ENCODE measurements around the gene ZNF521.

ZNF521 gene

DNA sequence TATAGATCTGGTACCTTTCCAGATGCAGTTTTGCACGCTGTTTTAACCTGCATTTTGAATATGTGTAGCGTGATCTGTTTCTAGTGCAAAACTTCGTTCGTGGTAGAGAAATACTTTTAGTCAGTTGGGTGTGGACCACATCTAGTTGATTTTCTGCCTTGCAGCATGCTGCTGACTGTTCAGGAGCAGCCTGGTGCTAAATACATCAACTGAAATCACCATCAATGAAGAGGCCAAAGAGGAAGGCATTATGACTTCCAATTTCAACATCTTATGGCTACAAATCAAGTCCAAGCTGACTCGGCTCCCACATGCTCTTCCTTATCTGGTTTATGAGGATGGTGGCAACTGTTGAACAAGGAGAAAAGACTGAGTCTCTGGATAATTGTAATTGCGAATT lies 298.5 kb downstream of the ZNF521 start:
- DNase-seq (ENCODE audit: low read depth), result peak; percentile 46
- no peak for TF ChIP-seq CTCF (conservative IDR thresholded peaks at IDR 0.05; ENCODE audit: control insufficient read depth, insufficient read depth, low read depth, low read length)
- no peak overlapping the region for H3K4me3 ChIP-seq (ENCODE audit: control insufficient read depth, low read depth, low read length)

GRCh38 chr18:25052511-25052921 lies 299.4 kb downstream of the ZNF521 start:
- no peak for DNase-seq (ENCODE audit: low read depth)
- no peak overlapping the region for H3K4me3 ChIP-seq (ENCODE audit: control insufficient read depth, low read depth, low read length)
- no peak for TF ChIP-seq CTCF (conservative IDR thresholded peaks at IDR 0.05; ENCODE audit: control insufficient read depth, insufficient read depth, low read depth, low read length)

- no peak for TF ChIP-seq CTCF (conservative IDR thresholded peaks at IDR 0.05; ENCODE audit: control insufficient read depth, insufficient read depth, low read depth, low read length)
- no peak overlapping the region for H3K4me3 ChIP-seq (ENCODE audit: control insufficient read depth, low read depth, low read length)
- no peak for DNase-seq (ENCODE audit: low read depth)
Observed at GRCh38 chr18:25050605-25051004, 301.4 kb downstream of the ZNF521 start.

DNA sequence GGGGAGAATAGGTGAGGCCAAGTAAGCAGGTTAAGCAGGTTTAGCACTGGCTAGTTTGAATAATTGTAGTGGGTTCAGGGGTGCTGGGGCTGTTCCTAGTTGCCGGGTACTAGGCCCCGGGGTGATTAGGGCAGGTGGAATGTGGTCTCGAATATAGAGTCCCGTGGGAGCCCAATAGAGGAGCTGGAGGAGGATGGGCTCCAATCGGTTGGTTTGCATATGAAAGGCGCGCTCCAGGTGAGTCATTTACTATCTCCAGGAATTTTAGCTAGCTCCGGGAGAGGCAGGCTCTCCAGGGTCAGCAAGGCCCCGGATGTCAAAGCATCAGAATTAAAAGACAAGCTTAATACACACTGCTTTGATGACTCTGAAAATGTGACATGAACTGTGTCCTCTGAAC lies 304.0 kb downstream of the ZNF521 start:
- H3K4me3 ChIP-seq (ENCODE audit: control insufficient read depth, low read depth, low read length), result no peak overlapping the region
- no peak for TF ChIP-seq CTCF (conservative IDR thresholded peaks at IDR 0.05; ENCODE audit: control insufficient read depth, insufficient read depth, low read depth, low read length)
- no peak for DNase-seq (ENCODE audit: low read depth)

DNA sequence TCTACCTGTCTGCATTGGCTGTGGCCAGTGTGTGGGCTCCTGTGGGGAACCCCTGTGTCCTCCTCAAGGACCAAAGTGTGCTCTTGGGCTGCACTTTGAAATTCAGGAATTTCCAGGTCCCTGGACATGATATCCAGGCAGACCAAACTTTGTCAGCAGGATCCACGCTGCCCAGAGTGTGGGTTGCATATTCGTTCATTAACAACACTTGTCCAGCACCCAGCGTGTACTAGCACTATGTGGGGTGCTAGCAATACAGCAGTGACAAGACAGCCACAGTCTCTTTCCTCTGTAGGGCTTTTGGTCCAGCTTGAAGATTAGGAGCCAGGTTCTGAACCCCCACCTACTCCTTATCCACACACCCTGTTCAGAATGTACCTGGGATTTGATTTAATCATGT lies 304.5 kb downstream of the ZNF521 start:
- no peak for TF ChIP-seq CTCF (conservative IDR thresholded peaks at IDR 0.05; ENCODE audit: control insufficient read depth, insufficient read depth, low read depth, low read length)
- no peak for DNase-seq (ENCODE audit: low read depth)
- no peak overlapping the region for H3K4me3 ChIP-seq (ENCODE audit: control insufficient read depth, low read depth, low read length)

DNA sequence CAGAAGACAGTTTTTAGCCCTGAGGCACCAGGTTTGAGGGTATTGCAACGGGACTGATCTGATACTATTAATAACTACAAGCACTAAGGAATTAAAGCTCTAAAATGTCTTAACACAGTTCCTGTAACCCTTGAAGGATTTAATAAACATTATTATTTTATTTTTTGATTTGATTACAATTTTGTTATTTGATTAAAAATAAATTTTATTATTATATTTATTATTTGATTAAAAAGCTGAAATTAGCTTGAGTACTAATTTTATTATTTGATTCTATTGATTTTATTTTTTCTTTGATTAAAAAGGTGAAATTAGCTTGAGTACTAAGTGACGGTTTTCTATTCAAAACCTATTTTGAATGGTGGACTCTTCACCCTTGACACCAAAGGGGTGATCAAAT lies 307.3 kb downstream of the ZNF521 start:
- no peak for TF ChIP-seq CTCF (conservative IDR thresholded peaks at IDR 0.05; ENCODE audit: control insufficient read depth, insufficient read depth, low read depth, low read length)
- no peak overlapping the region for H3K4me3 ChIP-seq (ENCODE audit: control insufficient read depth, low read depth, low read length)
- DNase-seq (ENCODE audit: low read depth), result no peak

- no peak for TF ChIP-seq CTCF (conservative IDR thresholded peaks at IDR 0.05; ENCODE audit: control insufficient read depth, insufficient read depth, low read depth, low read length)
- DNase-seq (ENCODE audit: low read depth), result no peak
- H3K4me3 ChIP-seq (ENCODE audit: control insufficient read depth, low read depth, low read length), result no peak overlapping the region
Observed at GRCh38 chr18:25043104-25043503, 308.9 kb downstream of the ZNF521 start.

Data from fibroblast of mammary gland (primary cell).